HEK293 (cell line): Measurements from ENCODE around the gene CHL1.

Source experiments
- CTCF ChIP-seq: fragments of 450-650 bp; formaldehyde crosslinking; IDR thresholded peaks from 2 replicates; pipeline ENCODE4 v1.5.1; 2016; ENCODE audit warnings: missing biosample characterization, missing genetic modification characterization
- GLI2 ChIP-seq: fragments of 450-650 bp; formaldehyde crosslinking; IDR thresholded peaks from 2 replicates; pipeline ENCODE4; 2017; ENCODE audit warnings: missing biosample characterization, missing genetic modification characterization, low read depth, borderline replicate concordance
- GLIS2 ChIP-seq: fragments of 450-650 bp; formaldehyde crosslinking; IDR thresholded peaks from 2 replicates; pipeline ENCODE4 v1.5.1; 2016; ENCODE audit warnings: missing biosample characterization, missing genetic modification characterization
- KLF7 ChIP-seq: fragments of 450-650 bp; formaldehyde crosslinking; IDR thresholded peaks from 2 replicates; pipeline ENCODE4 v1.5.1; 2016; ENCODE audit warnings: missing biosample characterization, missing genetic modification characterization, borderline replicate concordance
- SP2 ChIP-seq: fragments of 450-650 bp; formaldehyde crosslinking; IDR thresholded peaks from 2 replicates; pipeline ENCODE4 v1.5.1; 2016; ENCODE audit warnings: missing biosample characterization, missing genetic modification characterization
- TRIM28 ChIP-seq: IDR thresholded peaks from 2 replicates; pipeline ENCODE4 v1.6.1; 2011; ENCODE audit warnings: low read length, control low read depth, borderline replicate concordance
- ZBTB20 ChIP-seq: fragments of 450-650 bp; formaldehyde crosslinking; IDR thresholded peaks from 2 replicates; pipeline ENCODE4 v1.5.1; 2016; ENCODE audit warnings: missing biosample characterization, missing genetic modification characterization
- ZBTB21 ChIP-seq: fragments of 450-650 bp; formaldehyde crosslinking; IDR thresholded peaks from 2 replicates; pipeline ENCODE4 v1.5.1; 2017; ENCODE audit warnings: missing biosample characterization, missing genetic modification characterization
- ZNF23 ChIP-seq: fragments of 450-650 bp; formaldehyde crosslinking; IDR thresholded peaks from 2 replicates; pipeline ENCODE4 v1.5.1; 2016; ENCODE audit warnings: missing biosample characterization, missing genetic modification characterization, borderline replicate concordance
- ZNF513 ChIP-seq: fragments of 450-650 bp; IDR thresholded peaks from 2 replicates; pipeline ENCODE4 v1.5.1; 2018; ENCODE audit warnings: missing biosample characterization, missing genetic modification characterization
- ZNF600 ChIP-seq: fragments of 450-650 bp; formaldehyde crosslinking; IDR thresholded peaks from 2 replicates; pipeline ENCODE4 v1.5.1; 2016; ENCODE audit warnings: missing biosample characterization, missing genetic modification characterization
- ZSCAN18 ChIP-seq: fragments of 450-650 bp; formaldehyde crosslinking; IDR thresholded peaks from 2 replicates; pipeline ENCODE4 v1.5.1; 2016; ENCODE audit warnings: missing biosample characterization, missing genetic modification characterization
- TF ChIP-seq, protein P1 (sequence below): fragments of 450-650 bp; formaldehyde crosslinking; IDR thresholded peaks from 2 replicates; pipeline ENCODE4 v1.5.1; 2016; ENCODE audit warnings: missing biosample characterization, missing genetic modification characterization

DNA sequence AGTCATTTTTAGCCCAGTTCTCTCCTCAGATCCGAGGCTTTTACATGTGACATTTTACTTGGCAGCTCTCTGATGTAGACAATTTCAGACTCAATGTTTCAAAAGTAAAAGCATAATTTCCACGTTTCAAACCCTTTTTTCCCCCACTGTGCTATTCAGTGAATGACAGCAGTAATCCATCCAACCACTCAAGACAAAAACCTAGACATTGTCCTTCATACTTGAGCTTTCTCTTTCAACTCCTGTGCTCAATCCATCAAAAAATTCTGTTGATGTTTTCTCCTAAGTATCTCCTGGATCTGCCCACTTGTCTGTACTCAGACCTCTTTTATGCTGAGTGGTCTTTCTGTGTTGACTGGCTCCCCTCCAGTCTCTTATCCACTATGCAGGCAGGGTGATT is 214.7 kb downstream of the CHL1 start:
- no peak for TF ChIP-seq CTCF (tag by site-specific recombination)
- TF ChIP-seq ZBTB20 (tag by site-specific recombination), result no peak
- TF ChIP-seq ZBTB21 (tag by site-specific recombination), result no peak
- no peak for TF ChIP-seq GLIS2 (tag by site-specific recombination)
- TF ChIP-seq TRIM28, result no peak
- TF ChIP-seq KLF7 (tag by site-specific recombination), result no peak
- TF ChIP-seq SP2 (tag by site-specific recombination), result no peak
- TF ChIP-seq ZNF600 (tag by site-specific recombination), result no peak
- TF ChIP-seq ZNF513 (tag by site-specific recombination), result no peak
- TF ChIP-seq, protein P1, sequence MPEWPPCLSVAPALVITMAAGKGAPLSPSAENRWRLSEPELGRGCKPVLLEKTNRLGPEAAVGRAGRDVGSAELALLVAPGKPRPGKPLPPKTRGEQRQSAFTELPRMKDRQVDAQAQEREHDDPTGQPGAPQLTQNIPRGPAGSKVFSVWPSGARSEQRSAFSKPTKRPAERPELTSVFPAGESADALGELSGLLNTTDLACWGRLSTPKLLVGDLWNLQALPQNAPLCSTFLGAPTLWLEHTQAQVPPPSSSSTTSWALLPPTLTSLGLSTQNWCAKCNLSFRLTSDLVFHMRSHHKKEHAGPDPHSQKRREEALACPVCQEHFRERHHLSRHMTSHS (tag by site-specific recombination), result no peak
- no peak for TF ChIP-seq ZSCAN18 (tag by site-specific recombination)
- TF ChIP-seq ZNF23, result no peak
- TF ChIP-seq GLI2 (tag by site-specific recombination), result no peak
